SJCRH30 (cell line): ENCODE measurements around the gene SMYD3. TPM values are rescaled to one million over a fixed set of nuclear protein-coding genes. Genes with fewer than 3 reads are reported as not detected.
"Not testable (repeated sequence)": the region's sequence is repeated elsewhere in the genome, so short reads cannot be mapped to it uniquely, and the experiment has no call there.

Source experiments
- DNase-seq, 2 experiments: peaks; one replicate each; pipeline ENCODE4 v3.0.0-alpha.2; 2015 to 2020
- H3K27ac ChIP-seq: fragments of 250-450 bp; sonication (Bioruptor Pico); 2 replicates; pipeline ENCODE4 v1.5.1; 2020; ENCODE audit warnings: mild to moderate bottlenecking, moderate library complexity
- H3K27me3 ChIP-seq: fragments of 250-450 bp; sonication (Bioruptor Pico); 2 replicates; pipeline ENCODE4 v1.5.1; 2020; ENCODE audit warnings: mild to moderate bottlenecking, moderate library complexity
- H3K36me3 ChIP-seq: fragments of 250-450 bp; sonication (Bioruptor Pico); 2 replicates; pipeline ENCODE4 v1.5.1; 2020; ENCODE audit warnings: mild to moderate bottlenecking, moderate library complexity
- H3K4me1 ChIP-seq: fragments of 250-450 bp; sonication (Bioruptor Pico); 2 replicates; pipeline ENCODE4 v1.5.1; 2020; ENCODE audit warnings: mild to moderate bottlenecking, moderate library complexity
- H3K4me3 ChIP-seq: fragments of 250-450 bp; sonication (Bioruptor Pico); 2 replicates; pipeline ENCODE4 v1.5.1; 2020; ENCODE audit warnings: mild to moderate bottlenecking, moderate library complexity
- H3K9me3 ChIP-seq: fragments of 250-450 bp; sonication (Bioruptor Pico); replicated peaks from 2 replicates; pipeline ENCODE4 v1.5.1; 2020; ENCODE audit warnings: mild to moderate bottlenecking, moderate library complexity
- total RNA-seq: library from RNA; depleted of rRNA; stranded (reverse); fragments of >200 nt; shearing (Covaris generic); gene quantifications from 2 replicates; pipeline ENCODE4 v1.2.3, GENCODE V29; 2014

Gene SMYD3
- total RNA-seq, 1 experiment from 2014 or later, result 18.1 TPM

DNA sequence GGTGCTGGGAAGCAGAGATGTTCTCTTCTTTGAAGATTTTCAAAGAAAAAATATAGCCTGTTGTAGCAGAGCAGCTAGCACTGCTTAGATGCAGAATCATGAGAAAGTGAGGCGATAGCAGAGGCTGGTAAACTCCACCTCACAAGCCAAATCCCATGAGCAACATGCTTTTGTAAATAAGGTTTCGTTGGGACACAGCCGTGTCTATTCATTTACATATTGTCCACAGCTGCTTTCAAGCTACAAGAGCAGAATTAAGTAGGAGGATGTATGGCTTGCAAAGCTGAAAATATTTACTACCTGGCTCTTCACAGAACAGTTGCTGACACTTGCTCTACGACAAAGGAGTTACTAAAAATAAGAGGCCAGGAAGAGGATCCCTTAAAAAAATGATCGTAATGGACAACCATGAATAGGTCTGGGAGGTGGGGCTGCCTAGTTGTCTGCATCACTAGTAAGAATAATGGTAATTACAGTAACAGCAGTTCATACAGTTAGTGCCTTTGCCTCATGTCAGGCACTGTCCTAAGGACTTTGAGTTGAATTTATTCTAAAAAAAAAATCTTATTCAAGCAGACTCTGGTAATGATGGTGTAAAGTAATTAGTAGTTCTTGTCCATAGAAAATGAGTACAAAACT is 730.3 kb downstream of the SMYD3 start:
- Histone ChIP-seq H3K4me1 (peaks cover 9% of the 10 kb centered on the region; the same call in 1 of the 2 replicates), H3K27me3 (no peaks in the 10 kb centered on the region), H3K9me3 (no peaks in the 10 kb centered on the region), H3K27ac (no peak overlapping the region), H3K4me3 (no peak overlapping the region), H3K36me3 (no peaks in the 10 kb centered on the region)
- DNase-seq, result no peak

DNA sequence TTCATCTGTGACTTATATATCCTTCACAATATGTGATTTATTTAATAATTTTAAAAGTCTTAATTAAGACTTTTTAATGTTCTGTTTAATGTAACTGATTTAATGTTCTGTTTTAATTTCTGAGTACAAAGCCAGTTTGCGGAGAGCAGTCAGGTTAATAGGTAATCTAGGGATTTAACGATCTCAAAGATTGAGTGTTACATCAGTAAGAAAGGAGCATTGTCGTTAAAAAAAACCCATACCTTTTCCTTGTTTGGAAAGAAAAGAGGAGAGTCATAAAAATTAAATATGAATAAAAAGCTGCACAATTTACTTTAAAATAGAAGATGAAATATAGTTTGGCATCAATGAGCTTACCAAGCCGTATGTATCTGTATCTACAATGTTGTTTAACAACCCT is 730.9 kb downstream of the SMYD3 start:
- H3K36me3 ChIP-seq, result no peaks in the 10 kb centered on the region
- DNase-seq, result no peak
- H3K9me3 ChIP-seq, result no peaks in the 10 kb centered on the region
- H3K27ac ChIP-seq, result no peak overlapping the region
- H3K27me3 ChIP-seq, result no peaks in the 10 kb centered on the region
- H3K4me1 ChIP-seq, result peaks cover 15% of the 10 kb centered on the region
- no peak overlapping the region for H3K4me3 ChIP-seq

DNA sequence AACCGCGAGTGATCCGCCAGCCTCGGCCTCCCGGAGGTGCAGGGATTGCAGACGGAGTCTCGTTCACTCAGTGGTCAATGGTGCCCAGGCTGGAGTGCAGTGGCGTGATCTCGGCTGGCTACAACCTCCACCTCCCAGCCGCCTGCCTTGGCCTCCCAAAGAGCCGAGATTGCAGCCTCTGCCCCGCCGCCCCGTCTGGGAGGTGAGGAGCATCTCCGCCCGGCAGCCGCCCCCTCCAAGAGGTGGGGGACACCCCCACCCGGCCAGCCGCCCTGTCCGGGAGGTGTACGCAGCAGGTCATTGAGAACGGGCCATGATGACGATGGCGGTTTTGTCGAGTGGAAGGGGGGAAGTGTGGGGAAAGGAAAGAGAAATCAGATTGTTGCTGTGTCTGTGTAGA is 732.1 kb downstream of the SMYD3 start:
- not testable (repeated sequence) for H3K36me3 ChIP-seq, H3K27me3 ChIP-seq, H3K4me3 ChIP-seq, DNase-seq, H3K27ac ChIP-seq, H3K9me3 ChIP-seq
- peaks cover 25% of the 10 kb centered on the region for H3K4me1 ChIP-seq

DNA sequence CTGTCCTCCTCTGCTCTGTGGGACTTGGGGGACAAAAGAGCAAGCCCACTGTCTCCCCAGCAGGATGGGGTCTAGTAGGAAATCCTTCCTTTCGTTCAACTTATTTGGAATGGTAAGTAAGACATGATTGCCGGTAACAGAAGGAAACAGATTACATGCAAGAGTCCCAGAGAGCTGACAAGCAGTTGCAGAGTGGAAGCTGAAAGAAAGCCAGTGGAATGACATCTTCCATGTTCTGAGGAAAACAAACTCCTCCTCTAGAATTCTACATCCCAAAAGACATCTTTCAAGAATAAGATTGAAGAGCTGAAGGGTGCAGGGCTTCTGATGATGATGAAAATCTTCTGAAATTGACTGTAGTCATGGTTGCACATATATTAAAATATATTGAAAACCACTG is 732.9 kb downstream of the SMYD3 start:
- Histone ChIP-seq H3K9me3 (no peaks in the 10 kb centered on the region), H3K36me3 (no peaks in the 10 kb centered on the region), H3K27me3 (no peaks in the 10 kb centered on the region), H3K4me1 (peaks cover 32% of the 10 kb centered on the region), H3K27ac (no peak overlapping the region), H3K4me3 (no peak overlapping the region)
- no peak for DNase-seq

DNA sequence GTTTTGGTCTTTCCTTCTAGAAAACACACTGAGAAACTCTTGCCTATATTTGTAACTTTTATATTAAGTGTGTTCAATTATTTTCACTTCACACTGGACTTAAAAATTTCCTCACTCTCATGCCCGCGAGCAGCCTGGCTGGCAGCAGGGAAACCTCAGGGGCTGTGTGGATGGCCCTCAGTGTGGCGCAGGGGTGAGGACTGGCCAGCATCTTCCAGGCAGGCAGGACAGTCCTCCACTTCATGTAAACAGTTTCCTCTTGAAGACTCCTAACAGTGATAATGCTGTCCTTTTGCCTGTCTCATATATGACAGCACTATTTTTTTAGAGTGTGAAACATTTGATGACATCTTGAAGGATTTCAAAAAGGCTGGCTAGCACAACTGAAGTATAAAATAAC is 733.7 kb downstream of the SMYD3 start:
- no peaks in the 10 kb centered on the region for H3K36me3 ChIP-seq
- no peak overlapping the region for H3K27ac ChIP-seq
- H3K9me3 ChIP-seq, result no peaks in the 10 kb centered on the region
- no peak overlapping the region for H3K4me3 ChIP-seq
- H3K27me3 ChIP-seq, result no peaks in the 10 kb centered on the region
- DNase-seq, result no peak
- peaks cover 33% of the 10 kb centered on the region for H3K4me1 ChIP-seq

DNA sequence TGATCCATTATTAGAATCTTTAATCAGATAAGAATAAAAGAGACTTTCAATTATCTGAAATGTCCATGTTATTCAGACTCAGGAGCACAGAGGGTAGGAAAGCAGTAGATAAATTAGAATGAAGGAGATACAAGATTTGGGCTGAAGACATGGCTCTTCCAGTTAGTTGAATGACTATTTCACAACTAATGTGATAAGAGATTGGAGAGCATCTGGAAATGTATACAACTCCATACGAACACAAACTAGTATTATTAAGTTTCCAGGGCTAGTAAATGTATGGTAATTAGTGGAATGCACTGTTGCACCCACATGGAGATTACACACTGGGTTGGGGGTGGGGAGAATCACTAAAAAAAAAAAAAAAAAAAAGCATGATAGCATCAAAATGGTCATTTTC is 734.3 kb downstream of the SMYD3 start:
- Histone ChIP-seq H3K9me3 (no peaks in the 10 kb centered on the region), H3K27me3 (no peaks in the 10 kb centered on the region), H3K4me1 (peaks cover 33% of the 10 kb centered on the region), H3K27ac (no peak overlapping the region), H3K36me3 (no peaks in the 10 kb centered on the region), H3K4me3 (no peak overlapping the region)
- DNase-seq, result no peak

DNA sequence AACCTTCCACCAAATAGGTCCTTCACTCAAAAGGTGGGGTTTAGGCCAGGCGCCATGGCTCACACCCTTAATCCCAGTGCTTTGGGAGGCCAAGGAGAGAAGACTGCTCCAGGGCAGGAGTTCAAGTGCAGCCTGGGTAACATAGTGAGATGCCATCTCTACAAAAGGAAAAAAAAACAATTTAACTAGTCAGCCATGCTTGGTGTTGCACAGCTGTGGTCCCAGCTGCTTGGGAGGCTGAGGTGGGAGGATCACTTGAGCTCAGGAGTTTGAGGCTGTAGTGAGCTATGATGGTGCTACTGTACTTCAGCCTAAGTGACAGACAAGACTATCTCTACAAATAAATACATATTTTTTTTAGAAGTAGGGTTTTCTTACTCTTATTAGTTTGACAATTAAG is 734.8 kb downstream of the SMYD3 start:
- H3K9me3 ChIP-seq, result no peaks in the 10 kb centered on the region
- peak overlapping the region; percentile 53 for H3K27ac ChIP-seq
- no peaks in the 10 kb centered on the region for H3K36me3 ChIP-seq
- H3K4me1 ChIP-seq, result peaks cover 33% of the 10 kb centered on the region
- DNase-seq, result peak; percentile 19 to 43
- H3K27me3 ChIP-seq, result no peaks in the 10 kb centered on the region
- no peak overlapping the region for H3K4me3 ChIP-seq

DNA sequence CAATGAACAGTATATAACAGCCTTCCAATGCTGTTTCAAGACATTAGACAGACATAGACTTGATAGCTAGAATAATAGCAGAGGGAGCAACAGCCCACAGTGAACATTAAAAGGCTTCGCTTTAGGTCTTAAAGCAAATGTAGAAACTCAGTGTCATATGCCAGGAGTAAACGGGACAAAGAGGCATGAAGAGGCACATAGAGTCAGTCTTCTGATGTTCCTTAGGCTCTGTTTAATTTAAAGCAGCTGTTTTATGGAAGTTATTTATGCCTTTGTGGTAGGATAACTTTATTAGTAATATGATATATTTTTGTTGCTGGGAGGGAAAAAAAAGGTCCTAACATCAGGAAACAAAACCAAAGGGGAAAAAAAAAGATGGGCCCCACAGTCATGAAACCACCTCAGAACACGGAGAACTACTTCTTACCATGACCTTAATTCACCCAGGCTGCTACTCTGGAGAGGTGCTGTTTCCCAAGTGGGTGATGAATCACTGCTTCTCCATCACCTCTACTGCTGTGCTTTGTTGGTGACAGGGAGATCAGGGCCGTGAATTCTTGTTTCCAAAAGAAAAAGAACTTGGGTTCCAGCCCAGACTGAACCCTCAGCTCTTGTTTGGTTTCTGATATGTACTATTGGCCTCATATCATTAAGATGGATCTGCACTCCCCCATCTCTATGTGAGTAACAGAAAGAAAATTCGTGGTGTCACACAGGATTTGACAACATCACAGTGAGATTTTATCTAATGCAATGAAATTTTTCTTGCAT is 735.4 kb downstream of the SMYD3 start:
- peak; percentile 37 to 77 for DNase-seq
- Histone ChIP-seq H3K4me3 (no peak overlapping the region), H3K27me3 (no peaks in the 10 kb centered on the region), H3K27ac (peak overlapping the region; percentile 53), H3K9me3 (no peaks in the 10 kb centered on the region), H3K4me1 (peaks cover 33% of the 10 kb centered on the region), H3K36me3 (no peaks in the 10 kb centered on the region)

DNA sequence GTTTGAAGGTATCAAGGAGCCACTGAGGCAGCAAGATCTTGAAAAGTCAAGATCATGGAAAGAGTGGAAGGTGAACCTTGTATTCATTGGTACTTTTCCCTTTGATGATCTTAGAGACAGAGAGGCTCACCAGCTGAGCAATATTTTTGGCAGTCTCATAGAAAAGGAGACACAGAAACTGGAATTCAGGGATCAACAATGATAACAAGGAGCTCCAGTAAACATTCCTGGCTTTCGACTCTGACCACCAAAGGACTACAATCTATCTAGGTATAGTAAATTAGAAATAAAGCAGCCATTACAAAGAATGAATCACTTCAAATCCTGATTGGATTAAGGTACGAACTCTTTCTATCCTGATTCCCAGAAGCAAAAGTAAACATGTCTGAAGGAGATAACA is 736.9 kb downstream of the SMYD3 start:
- Histone ChIP-seq H3K4me1 (peaks cover 33% of the 10 kb centered on the region), H3K27me3 (no peaks in the 10 kb centered on the region), H3K27ac (no peak overlapping the region), H3K4me3 (no peak overlapping the region), H3K9me3 (no peaks in the 10 kb centered on the region), H3K36me3 (no peaks in the 10 kb centered on the region)
- DNase-seq, result no peak

DNA sequence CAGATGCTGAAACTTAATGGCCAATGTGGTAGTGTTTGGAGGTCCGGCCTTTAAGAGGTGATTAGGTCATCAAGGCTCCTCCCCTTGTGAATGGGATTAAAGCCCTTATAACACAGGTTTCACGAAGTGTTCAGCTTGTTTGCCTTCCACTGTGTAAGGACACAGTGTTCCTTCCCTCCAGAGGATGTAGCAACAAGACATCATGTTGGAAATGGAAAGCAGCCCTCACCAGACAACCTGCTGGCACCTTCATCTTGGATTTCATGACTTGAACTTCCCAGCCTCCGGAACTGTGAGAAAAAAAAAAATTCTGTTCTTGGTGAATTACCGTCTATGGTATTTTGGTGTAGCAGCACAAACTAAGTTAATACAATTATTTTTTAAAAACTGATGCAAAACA is 738.5 kb downstream of the SMYD3 start:
- DNase-seq, result no peak
- Histone ChIP-seq H3K27me3 (no peaks in the 10 kb centered on the region), H3K27ac (no peak overlapping the region), H3K9me3 (no peaks in the 10 kb centered on the region), H3K4me1 (peaks cover 33% of the 10 kb centered on the region), H3K36me3 (no peaks in the 10 kb centered on the region), H3K4me3 (no peak overlapping the region)

DNA sequence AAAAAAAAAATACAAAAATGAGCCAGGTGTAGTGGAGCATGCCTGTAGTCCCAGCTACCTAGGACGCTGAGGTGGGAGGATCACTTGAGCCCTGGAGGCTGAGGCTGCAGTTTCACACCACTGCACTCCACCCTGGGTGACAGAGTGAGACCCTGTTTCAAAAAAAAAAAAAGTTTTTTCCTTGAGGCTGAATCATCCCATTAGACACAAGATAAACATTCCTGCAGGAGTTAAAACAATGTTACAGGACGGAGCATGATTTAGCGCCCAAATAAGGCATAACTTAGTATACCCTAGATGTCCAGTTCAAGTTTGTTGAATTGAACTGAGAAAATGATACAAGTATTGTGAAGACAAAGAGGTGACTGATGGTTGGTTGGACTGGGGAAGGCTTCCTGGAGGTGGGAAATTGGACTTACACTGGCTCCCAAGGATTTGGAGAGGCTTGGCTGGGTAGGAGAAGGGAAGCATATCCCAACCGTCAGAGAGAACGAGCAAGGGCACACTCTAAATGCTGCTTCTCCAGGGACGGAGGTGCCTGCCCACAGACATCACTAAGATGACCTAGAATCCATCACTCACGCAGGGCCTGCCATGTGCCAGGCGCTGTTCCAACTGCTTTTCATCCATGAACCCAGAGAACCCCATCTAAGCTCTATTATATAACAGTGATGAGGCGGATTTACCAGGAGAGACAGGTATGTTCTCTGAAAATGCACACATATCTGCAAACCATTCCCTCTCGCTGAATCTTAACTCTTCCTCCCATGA is 741.7 kb downstream of the SMYD3 start:
- Histone ChIP-seq H3K9me3 (no peaks in the 10 kb centered on the region), H3K27me3 (no peaks in the 10 kb centered on the region), H3K27ac (no peak overlapping the region), H3K4me1 (peaks cover 11% of the 10 kb centered on the region), H3K4me3 (no peak overlapping the region), H3K36me3 (no peaks in the 10 kb centered on the region)
- DNase-seq, result no peak

DNA sequence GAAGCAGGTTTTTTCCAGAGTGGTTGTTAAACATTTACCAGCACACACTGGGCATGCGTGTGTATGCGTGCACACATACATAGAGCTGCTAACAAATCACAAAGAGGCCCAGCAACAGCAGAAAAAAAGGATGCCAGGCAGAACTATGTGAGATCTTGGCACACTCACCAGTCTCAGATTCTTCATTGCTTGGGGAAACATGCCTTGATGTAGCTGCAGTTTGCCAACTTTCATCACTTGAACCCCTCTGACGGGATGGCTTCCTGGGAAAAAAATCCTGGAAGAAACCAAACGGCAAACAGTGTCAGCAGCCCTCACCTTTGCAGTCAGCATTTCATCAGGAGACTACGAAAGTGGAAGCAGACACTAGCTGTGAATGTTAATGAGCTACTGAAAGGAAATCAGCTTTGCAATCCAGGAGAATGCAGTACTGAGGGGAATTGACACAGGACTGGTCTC is 743.2 kb downstream of the SMYD3 start:
- DNase-seq, result no peak

DNA sequence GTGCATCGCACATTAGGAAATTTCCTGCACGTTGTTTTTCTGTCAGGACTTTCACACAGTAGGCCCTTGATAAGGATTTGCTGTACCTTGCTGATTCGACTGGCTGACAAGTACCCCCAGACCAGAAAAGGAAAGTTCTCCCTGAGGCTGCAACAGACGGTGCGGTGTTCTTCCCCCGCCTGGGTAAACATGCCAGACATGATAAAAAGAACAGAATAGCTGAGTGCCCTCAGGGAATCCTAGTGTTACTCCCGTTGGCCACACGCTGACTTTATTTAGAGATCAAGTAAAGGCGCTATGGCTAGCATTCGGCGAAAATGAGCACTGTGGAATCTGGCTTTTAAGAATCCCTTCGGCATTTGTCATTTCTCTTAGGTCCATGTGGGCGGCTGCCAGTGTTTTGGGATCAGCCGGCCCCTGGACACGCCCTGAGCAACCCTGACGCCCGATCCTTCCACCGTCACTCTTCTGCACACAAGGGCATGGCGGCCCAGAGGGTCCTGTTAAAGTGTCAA is 744.6 kb downstream of the SMYD3 start:
- no peaks in the 10 kb centered on the region for H3K9me3 ChIP-seq
- no peaks in the 10 kb centered on the region for H3K4me1 ChIP-seq
- no peak for DNase-seq
- H3K27ac ChIP-seq, result no peak overlapping the region
- H3K4me3 ChIP-seq, result no peak overlapping the region
- H3K36me3 ChIP-seq, result no peaks in the 10 kb centered on the region
- H3K27me3 ChIP-seq, result no peaks in the 10 kb centered on the region

More for the DNA sequence above, 743.2 kb downstream of the SMYD3 start:
- Histone ChIP-seq H3K4me3 (no peak overlapping the region), H3K27me3 (no peaks in the 10 kb centered on the region), H3K4me1 (no peaks in the 10 kb centered on the region; the same call in 1 of the 2 replicates), H3K9me3 (no peaks in the 10 kb centered on the region), H3K27ac (no peak overlapping the region), H3K36me3 (no peaks in the 10 kb centered on the region)

DNA sequence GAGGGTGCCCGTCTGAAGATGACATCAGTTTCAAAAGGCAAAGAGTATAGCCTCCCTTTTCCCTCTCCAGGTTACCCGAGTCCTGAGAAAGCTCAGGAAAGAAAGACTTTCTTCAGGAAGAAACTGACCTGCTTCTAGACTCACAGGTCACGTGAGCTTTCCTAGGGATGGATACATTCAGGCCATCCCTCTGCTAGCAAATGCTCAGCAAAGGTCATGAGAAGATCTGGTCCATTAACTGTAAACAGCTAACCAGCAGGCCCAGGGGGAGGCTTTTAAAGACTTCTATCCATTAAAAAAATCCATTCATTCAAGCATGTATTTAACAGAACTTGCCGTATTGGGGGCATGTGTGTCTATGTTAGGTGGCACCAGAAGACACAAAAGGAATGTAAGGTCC is 746.8 kb downstream of the SMYD3 start:
- no peak for DNase-seq
- Histone ChIP-seq H3K36me3 (no peaks in the 10 kb centered on the region), H3K9me3 (no peaks in the 10 kb centered on the region), H3K4me3 (no peak overlapping the region), H3K27me3 (no peaks in the 10 kb centered on the region), H3K4me1 (no peaks in the 10 kb centered on the region), H3K27ac (no peak overlapping the region)

DNA sequence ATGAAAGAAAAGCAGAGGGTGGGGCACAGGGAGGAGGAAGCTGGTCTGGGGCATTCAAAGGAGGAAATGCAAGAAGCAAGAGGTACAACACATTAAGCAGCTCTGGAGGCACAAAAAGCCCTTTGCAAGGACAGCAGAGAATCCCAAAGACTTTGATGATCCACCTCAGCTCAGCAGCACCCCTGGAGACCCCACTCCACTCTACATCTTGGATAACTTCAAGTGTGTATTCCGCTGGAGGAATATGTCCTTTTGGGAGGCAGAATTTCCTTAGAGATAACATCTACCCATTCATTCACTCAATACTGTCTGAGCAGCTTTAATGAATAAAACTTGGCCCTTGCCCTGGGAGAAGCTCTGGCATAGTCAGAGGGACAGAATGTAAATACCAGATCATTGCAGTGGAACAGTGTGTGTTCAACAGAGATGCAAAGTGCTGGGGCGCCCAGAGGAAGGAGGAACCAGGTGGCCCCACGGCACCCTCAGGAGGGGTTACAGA is 752.6 kb downstream of the SMYD3 start:
- DNase-seq, result no peak
- H3K9me3 ChIP-seq, result no peaks in the 10 kb centered on the region
- H3K4me3 ChIP-seq, result no peak overlapping the region
- no peak overlapping the region for H3K27ac ChIP-seq
- no peaks in the 10 kb centered on the region for H3K36me3 ChIP-seq
- H3K4me1 ChIP-seq, result no peaks in the 10 kb centered on the region
- H3K27me3 ChIP-seq, result no peaks in the 10 kb centered on the region
